DMS53 (cell line): ENCODE results near the gene CRB2.

Source experiments
- DNase-seq: peaks from one replicate; lab custom pipeline; 2025; lab: John Stamatoyannopoulos, UW

The CRB2 gene

GRCh38 chr9:123406691-123407216 lies 50.8 kb downstream of the CRB2 start:
- no peak for DNase-seq

- DNase-seq: no peak
These were observed 51.3 kb downstream of the CRB2 start for GRCh38 chr9:123407217-123407851.

- no peak for DNase-seq
These were observed 52.6 kb downstream of the CRB2 start for GRCh38 chr9:123408313-123409262.

- DNase-seq: no peak
These were observed 54.4 kb downstream of the CRB2 start for GRCh38 chr9:123410281-123410910.

GRCh38 chr9:123411191-123411590 lies 55.2 kb downstream of the CRB2 start:
- DNase-seq: no peak

- no peak for DNase-seq
These were observed 55.6 kb downstream of the CRB2 start for GRCh38 chr9:123411636-123412035.

- no peak for DNase-seq
These were observed 56.3 kb downstream of the CRB2 start for GRCh38 chr9:123412171-123412820.

GRCh38 chr9:123414204-123414603 lies 58.2 kb downstream of the CRB2 start:
- no peak for DNase-seq

- DNase-seq: no peak
These were observed 59.2 kb downstream of the CRB2 start for GRCh38 chr9:123414936-123415930.

GRCh38 chr9:123416176-123416575 lies 60.2 kb downstream of the CRB2 start:
- no peak for DNase-seq

- DNase-seq: no peak
These were observed 61.5 kb downstream of the CRB2 start for GRCh38 chr9:123417289-123418051.

GRCh38 chr9:123418052-123418430 lies 62.0 kb downstream of the CRB2 start:
- no peak for DNase-seq

- DNase-seq: no peak
These were observed 62.5 kb downstream of the CRB2 start for GRCh38 chr9:123418506-123418905.

- DNase-seq: no peak
These were observed 63.1 kb downstream of the CRB2 start for GRCh38 chr9:123419091-123419490.

GRCh38 chr9:123419721-123420591 lies 64.0 kb downstream of the CRB2 start:
- DNase-seq: no peak

GRCh38 chr9:123420592-123421111 lies 64.7 kb downstream of the CRB2 start:
- no peak for DNase-seq

- no peak for DNase-seq
These were observed 65.2 kb downstream of the CRB2 start for GRCh38 chr9:123421186-123421585.

- DNase-seq: no peak
These were observed 65.9 kb downstream of the CRB2 start for GRCh38 chr9:123421801-123422455.
